ENCODE results near the gene PAFAH1B1.

The PAFAH1B1 gene

GRCh38 chr17:2704890-2705248, 111.4 kb downstream of the PAFAH1B1 start:
- no peak for TF ChIP-seq CTCF (conservative IDR thresholded peaks at IDR 0.05; ENCODE audit: control insufficient read depth, insufficient read depth, low read depth, low read length)
- no peak for DNase-seq (ENCODE audit: low read depth)
- no peak overlapping the region for H3K4me3 ChIP-seq (ENCODE audit: control insufficient read depth, low read depth, low read length)

DNA sequence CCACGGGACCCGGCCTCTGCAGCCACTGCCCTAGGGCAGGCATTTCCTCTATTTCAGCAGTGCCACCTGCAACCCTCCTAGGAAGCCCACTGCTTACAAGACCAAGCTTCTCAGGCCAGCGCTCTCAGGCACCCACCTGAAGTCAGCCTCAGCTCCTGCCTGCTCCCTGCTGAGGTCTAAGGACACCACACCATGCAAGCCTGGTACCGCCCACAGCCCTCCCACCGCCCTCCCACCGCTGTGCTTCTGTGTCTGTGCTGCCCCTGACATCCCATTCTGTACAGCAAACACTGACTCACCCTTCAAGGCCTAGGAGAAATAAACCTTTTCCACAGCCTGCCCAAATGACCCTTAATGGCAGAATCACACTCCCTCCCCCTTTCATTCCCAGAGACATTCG, 111.8 kb downstream of the PAFAH1B1 start:
- peak; percentile 72 for DNase-seq (ENCODE audit: low read depth)
- no peak for TF ChIP-seq CTCF (conservative IDR thresholded peaks at IDR 0.05; ENCODE audit: control insufficient read depth, insufficient read depth, low read depth, low read length)

DNA sequence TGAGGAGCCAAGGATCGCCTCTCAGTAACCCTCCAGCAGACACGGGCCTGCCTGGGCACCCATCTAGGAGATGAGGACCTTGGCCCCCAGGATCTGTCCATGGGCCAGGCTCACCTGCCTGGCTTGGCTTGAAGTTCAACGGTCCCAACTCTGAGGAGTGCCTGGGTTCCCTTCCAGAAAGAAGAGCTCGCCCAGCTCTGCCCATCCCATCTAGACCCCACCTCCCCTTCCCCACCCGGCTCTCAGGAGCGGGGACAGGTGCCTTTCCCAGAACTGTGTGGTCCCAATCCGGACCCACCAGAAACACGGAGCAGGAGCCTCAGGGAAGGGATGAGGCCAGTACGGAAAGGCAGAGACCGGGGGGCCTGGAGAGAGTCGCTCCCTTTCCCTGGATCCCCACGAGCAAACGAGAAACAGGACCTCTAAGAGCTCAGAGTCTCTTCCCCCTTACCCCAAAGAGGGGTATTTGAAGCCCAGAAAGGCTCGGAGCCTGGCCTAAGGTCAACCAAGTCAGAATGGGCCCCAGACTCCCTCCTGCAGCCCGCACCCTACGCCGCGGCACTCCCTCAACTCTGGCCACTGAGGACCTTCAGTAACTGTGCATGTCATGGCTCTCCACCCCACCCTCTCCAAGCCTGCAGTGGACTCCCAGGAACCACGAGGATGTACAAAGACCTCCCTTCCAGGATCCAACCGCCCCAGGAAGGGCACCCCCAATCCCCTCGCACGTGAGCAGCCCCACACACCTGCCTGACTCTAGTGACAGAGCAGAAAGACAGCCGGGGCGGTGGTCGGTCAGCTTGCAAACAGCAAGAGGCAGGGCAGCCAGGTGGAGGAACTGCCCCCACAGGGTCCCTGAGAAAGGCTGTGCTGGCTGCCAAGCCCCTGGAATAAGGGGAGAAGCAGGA, 112.7 kb downstream of the PAFAH1B1 start:
- no peak overlapping the region for H3K4me3 ChIP-seq (ENCODE audit: control insufficient read depth, low read depth, low read length)
- DNase-seq (ENCODE audit: low read depth), result no peak
- TF ChIP-seq CTCF (conservative IDR thresholded peaks at IDR 0.05; ENCODE audit: control insufficient read depth, insufficient read depth, low read depth, low read length), result no peak

More for the DNA sequence above, 111.8 kb downstream of the PAFAH1B1 start:
- H3K4me3 ChIP-seq (ENCODE audit: control insufficient read depth, low read depth, low read length), result no peak overlapping the region

DNA sequence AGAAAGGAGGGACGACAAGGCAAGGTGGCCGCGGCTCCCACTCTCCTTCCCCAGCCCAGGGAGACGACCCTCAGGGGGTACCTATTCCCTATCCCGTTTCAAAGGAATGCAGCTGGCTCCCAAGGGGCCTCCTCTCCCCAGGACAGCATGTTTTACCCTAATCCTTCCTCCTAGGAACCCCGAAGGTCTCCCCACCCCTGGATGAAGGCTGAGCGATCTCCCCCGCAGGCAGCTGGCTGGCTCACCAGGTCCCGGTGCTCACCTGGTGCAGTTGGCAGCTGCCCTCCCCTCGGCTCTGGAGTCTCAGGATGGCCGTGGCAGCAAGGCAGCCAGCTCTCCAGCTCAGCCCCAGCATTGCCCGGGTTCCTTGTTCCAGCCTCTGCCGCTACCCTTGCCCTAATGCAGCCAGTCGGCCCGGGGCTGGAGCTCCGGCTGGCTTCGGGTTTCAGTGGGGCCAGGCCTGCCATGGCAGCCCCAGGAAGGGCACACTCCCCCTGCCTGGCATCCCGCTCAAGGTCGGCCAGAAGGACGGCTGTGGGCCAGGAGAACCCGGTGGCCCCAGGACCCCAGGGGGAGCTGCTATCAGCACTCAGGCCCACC, 113.6 kb downstream of the PAFAH1B1 start:
- no peak for TF ChIP-seq CTCF (conservative IDR thresholded peaks at IDR 0.05; ENCODE audit: control insufficient read depth, insufficient read depth, low read depth, low read length)
- no peak for DNase-seq (ENCODE audit: low read depth)
- H3K4me3 ChIP-seq (ENCODE audit: control insufficient read depth, low read depth, low read length), result no peak overlapping the region

GRCh38 chr17:2707721-2708584, 114.5 kb downstream of the PAFAH1B1 start:
- TF ChIP-seq CTCF (conservative IDR thresholded peaks at IDR 0.05; ENCODE audit: control insufficient read depth, insufficient read depth, low read depth, low read length), result peak; percentile 35
- H3K4me3 ChIP-seq (ENCODE audit: control insufficient read depth, low read depth, low read length), result no peak overlapping the region
- no peak for DNase-seq (ENCODE audit: low read depth)

- H3K4me3 ChIP-seq (ENCODE audit: control insufficient read depth, low read depth, low read length), result no peak overlapping the region
- TF ChIP-seq CTCF (conservative IDR thresholded peaks at IDR 0.05; ENCODE audit: control insufficient read depth, insufficient read depth, low read depth, low read length), result no peak
- no peak for DNase-seq (ENCODE audit: low read depth)
Measured at GRCh38 chr17:2708585-2709182, 115.2 kb downstream of the PAFAH1B1 start.

All from fibroblast of mammary gland (primary cell).